Heart left ventricle (tissue), 13 donors: Measurements from ENCODE around the gene SNX15.

ENCODE experiments used
- CTCF ChIP-seq, 12 donors: fragments of 200-600 bp; sonication (generic) in 4 of 12; IDR thresholded peaks; one replicate each; pipeline versions ENCODE4 v1.5.0 to v1.8.0; 2018 to 2022; ENCODE audit warnings: antibody characterized with exemption in 12 of 12, mild to moderate bottlenecking in 5 of 12
- POLR2A ChIP-seq, 2 donors: fragments of 450-650 bp; IDR thresholded peaks; one replicate each; pipeline ENCODE4 v1.6.1; 2017; ENCODE audit warnings: antibody characterized with exemption in 2 of 2, mild to moderate bottlenecking in 2 of 2, moderate library complexity in 2 of 2
- donor health status: ischemic (EF 13 %, LVEDD 7.1; RV severe dilation, severe dysfunction).
- donor health status: DM: no; HTN: yes; CAD: no.
- donor health status: DM: no; HTN: no; CAD: no.
- donor health status: ischemic (EF 25% LVEDD 6.9; RV normal size, moderate dysfunction).
- donor health status: ischemic (EF 25% LVEDD 5.7; RV mildly dilated, moderate dysfunction).
- donor health status: ischemic (EF 35%, LVEDD 5.7; RV mildly dilated, moderate dysfunction).
- donor health status: nonischemic (EF 11% LVEDD 7.7; RV severe dilation, severe dysfunction).
- donor health status: DM: yes; HTN: yes; CAD: no.
- donor health status: PGD.
- donor health status: ischemic (EF 29% LVEDD 5.4; RV normal size, mild dysfunction).
- donor health status: nonischemic (EF 23%, LVEDD 6.1; RV moderate dilation, normal function).

- no peak for TF ChIP-seq POLR2A (IDR thresholded peaks at IDR 0.05)
- TF ChIP-seq CTCF (IDR thresholded peaks at IDR 0.05), result no peak
Observed at GRCh38 chr11:65087827-65088226, 60.6 kb downstream of the SNX15 start.
